ENCODE data around the gene PFDN2.
A peak's percentile ranks its signal among the peaks of the same experiment; 100 is the strongest.
"Not testable (repeated sequence)": the region's sequence is repeated elsewhere in the genome, so short reads cannot be mapped to it uniquely, and the experiment has no call there.

Gene PFDN2

GRCh38 chr1:161079436-161080110 is 38.3 kb downstream of the PFDN2 start:
- no peak for DNase-seq

- no peak for DNase-seq
These were observed 40.4 kb downstream of the PFDN2 start for GRCh38 chr1:161077426-161077825.

- DNase-seq, result no peak
These were observed 41.4 kb downstream of the PFDN2 start for GRCh38 chr1:161076410-161076809.

- no peak for DNase-seq
These were observed 43.0 kb downstream of the PFDN2 start for GRCh38 chr1:161074676-161075368.

- no peak for DNase-seq
These were observed 44.2 kb downstream of the PFDN2 start for GRCh38 chr1:161073474-161074121.

- DNase-seq, result no peak
These were observed 44.9 kb downstream of the PFDN2 start for GRCh38 chr1:161072751-161073449.

- peak; percentile 64 for DNase-seq
These were observed 45.9 kb downstream of the PFDN2 start for GRCh38 chr1:161071886-161072371.

GRCh38 chr1:161070761-161071160 is 47.1 kb downstream of the PFDN2 start:
- no peak for DNase-seq

- peak; percentile 95 for DNase-seq
These were observed 48.0 kb downstream of the PFDN2 start, which contains the start of gene ARHGAP30 for GRCh38 chr1:161069731-161070270. ARHGAP30 (minus strand) TSS chr1:161069891; CDS start chr1:161069624, 267 bp downstream.

- DNase-seq, result no peak
These were observed 48.6 kb downstream of the PFDN2 start for GRCh38 chr1:161069241-161069640.

- DNase-seq, result peak; percentile 93
These were observed 49.3 kb downstream of the PFDN2 start for GRCh38 chr1:161068306-161069234.

GRCh38 chr1:161066694-161067093 is 51.1 kb downstream of the PFDN2 start:
- no peak for DNase-seq

- not testable (repeated sequence) for DNase-seq
These were observed 52.2 kb downstream of the PFDN2 start for GRCh38 chr1:161065681-161066080.

- not testable (repeated sequence) for DNase-seq
These were observed 53.9 kb downstream of the PFDN2 start for GRCh38 chr1:161063936-161064335.

GRCh38 chr1:161061419-161061818 is 56.4 kb downstream of the PFDN2 start:
- no peak for DNase-seq

GRCh38 chr1:161059293-161059692 is 58.5 kb downstream of the PFDN2 start:
- DNase-seq, result no peak

- DNase-seq, result no peak
These were observed 63.0 kb downstream of the PFDN2 start for GRCh38 chr1:161054805-161055204.

- DNase-seq, result no peak
These were observed 63.6 kb downstream of the PFDN2 start for GRCh38 chr1:161054232-161054631.

- no peak for DNase-seq
These were observed 64.9 kb downstream of the PFDN2 start for GRCh38 chr1:161052899-161053298.

- DNase-seq, result no peak
These were observed 66.6 kb downstream of the PFDN2 start for GRCh38 chr1:161051219-161051618.
